Measurements from ENCODE around the gene TPP1.

DNA sequence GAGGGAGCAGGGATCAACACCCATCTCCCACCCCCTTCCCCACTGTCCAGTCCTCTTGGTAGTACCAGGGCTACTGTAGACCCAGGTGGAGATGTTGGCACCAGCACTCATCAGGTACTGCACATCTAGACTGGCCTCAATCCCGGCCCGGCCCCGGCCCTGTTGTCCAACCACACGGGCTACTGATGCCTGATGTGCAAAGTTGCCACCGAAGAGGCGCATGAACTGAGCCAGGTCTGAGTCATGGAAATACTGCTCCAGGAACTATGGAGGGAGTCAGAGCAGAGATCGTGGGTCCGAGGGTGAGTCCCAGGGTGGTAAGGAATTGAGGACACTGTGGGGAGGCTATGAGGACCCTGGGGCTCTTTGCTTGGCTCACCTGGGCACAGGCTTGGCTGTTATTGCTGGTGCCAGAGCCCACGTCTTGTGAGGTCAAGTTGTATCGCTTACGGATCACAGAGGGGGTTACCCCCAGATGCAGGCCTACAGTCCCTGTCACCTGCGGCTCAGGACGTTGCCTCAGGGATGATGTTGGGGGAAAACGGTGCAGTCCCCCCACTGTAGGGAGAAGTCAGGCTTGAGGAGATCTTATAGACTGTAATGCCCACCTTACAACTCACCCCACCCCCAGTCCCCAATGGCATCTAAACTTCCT is 2.5 kb downstream of the TPP1 start:
- no peak for TF ChIP-seq POLR2A (IDR thresholded peaks at IDR 0.05)
- TF ChIP-seq, protein P1, sequence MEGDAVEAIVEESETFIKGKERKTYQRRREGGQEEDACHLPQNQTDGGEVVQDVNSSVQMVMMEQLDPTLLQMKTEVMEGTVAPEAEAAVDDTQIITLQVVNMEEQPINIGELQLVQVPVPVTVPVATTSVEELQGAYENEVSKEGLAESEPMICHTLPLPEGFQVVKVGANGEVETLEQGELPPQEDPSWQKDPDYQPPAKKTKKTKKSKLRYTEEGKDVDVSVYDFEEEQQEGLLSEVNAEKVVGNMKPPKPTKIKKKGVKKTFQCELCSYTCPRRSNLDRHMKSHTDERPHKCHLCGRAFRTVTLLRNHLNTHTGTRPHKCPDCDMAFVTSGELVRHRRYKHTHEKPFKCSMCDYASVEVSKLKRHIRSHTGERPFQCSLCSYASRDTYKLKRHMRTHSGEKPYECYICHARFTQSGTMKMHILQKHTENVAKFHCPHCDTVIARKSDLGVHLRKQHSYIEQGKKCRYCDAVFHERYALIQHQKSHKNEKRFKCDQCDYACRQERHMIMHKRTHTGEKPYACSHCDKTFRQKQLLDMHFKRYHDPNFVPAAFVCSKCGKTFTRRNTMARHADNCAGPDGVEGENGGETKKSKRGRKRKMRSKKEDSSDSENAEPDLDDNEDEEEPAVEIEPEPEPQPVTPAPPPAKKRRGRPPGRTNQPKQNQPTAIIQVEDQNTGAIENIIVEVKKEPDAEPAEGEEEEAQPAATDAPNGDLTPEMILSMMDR (IDR thresholded peaks at IDR 0.05 in 4 of 5, conservative IDR thresholded peaks at IDR 0.05 in 1 of 5): no peak
